Measurements from ENCODE around the gene TEX54.
A peak's percentile ranks its signal among the peaks of the same experiment; 100 is the strongest.

Gene TEX54

DNA sequence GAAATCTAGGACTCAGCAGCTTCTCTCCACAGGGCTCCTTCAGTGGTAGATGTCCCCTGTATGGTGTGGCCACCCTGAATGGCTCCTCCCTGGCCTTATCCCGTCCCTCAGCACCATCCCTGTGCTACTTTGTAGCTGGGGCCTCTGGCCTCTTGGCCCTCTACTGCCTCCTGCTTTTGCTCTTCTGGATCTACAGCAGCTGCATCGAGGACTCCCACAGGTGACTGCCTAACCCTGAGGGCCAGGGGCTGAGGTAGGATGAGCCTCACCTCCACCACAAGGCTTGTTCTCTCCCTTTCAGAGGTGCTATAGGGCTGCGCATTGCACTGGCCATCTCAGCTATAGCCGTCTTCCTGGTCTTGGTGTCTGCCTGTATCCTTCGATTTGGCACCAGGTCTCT, 43.6 kb downstream of the TEX54 start:
- no peak for DNase-seq (ENCODE audit: low read depth in 3 of 3)

DNA sequence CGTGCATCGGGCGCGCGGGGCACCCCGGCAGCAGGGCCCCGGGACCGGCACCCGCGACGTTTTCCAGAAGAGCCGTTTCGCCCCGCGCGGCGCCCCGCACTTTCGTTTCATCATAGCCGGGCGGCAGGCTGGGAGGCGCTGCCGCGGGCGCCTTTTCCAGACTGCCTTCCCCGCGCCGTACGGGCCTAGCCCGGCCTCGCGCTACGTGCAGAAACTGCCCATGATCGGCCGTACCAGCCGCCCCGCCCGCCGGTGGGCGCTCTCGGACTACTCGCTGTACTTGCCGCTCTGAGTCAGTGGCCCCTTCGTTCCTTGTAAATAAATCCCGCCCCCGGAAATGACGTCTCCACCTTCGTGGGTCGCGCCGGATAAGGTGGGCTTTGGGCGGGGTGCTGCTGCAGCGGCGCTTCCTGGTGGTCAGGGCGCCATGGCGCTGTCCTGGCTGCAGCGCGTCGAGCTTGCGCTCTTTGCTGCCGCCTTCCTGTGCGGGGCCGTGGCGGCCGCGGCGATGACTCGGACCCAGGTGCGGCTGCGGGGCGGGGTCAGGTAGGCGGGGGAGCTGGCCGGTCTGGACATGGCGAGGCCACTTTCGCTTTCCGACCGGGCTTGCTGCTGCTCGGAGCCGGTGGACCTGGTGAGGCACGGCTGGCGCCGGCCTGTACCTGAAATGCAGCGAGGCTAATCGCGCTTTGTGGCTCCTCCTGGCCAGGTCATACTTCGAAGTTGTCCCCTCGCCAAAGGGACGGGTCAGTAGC, 45.5 kb downstream of the TEX54 start, which contains the start of gene TMEM179B:
Gene TMEM179B, plus strand, starts transcription at position 398 of the 755 bp plus-strand sequence. Its CDS starts 30 bp downstream, at position 428.
- DNase-seq (ENCODE audit: low read depth in 3 of 3): peak; percentile 98 to 99 (median 99)

DNA sequence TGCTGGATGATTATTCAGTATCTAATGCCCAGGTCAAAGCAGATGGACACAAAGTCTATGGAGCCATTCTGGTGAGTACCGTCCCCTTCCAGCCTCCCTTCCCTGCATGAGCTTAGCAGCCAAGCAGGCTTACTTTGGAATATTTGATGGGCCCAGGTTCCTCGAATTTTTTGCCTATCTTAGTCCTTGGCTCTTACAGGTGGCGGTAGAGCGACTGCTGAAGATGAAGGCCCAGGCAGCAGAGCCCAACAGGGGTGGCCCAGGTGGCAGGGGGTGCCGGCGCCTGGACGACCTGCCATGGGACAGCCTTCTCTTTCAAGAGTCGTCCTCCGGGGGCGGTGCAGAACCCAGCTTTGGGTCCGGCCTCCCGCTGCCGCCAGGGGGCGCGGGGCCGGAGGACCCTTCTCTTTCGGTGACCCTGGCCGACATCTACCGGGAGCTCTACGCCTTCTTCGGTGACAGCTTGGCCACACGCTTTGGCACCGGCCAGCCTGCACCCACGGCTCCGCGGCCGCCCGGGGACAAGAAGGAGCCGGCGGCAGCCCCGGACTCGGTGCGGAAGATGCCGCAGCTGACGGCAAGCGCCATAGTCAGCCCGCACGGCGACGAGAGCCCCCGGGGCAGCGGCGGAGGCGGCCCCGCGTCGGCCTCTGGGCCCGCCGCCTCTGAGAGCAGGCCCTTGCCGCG, 46.2 kb downstream of the TEX54 start:
- peak; percentile 71 to 81 (median 74) for DNase-seq (ENCODE audit: low read depth in 3 of 3)

DNA sequence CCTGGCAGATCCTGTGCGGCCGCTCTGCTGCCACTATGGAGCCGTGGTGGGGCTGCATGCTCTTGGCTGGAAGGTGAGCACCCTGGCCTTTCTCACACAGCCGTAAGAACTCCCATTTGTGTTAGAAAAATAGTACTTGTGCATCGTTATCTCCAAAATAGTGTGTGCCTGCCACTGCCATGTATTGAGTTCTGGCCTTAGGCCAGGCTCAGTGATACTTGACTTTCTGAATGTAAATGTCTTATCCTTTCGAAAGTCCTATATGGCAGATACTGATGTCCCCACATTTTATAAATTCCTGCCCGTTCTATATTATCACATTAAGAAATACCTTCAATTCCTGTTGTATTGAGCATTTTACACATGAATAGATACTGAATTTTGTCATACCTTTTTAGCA, 49.9 kb downstream of the TEX54 start:
- no peak for DNase-seq (ENCODE audit: low read depth in 3 of 3)
